Osteocyte (in vitro differentiated cells): Measurements from ENCODE around the gene CHTF18. TPM values are rescaled to one million over a fixed set of nuclear protein-coding genes. Genes with fewer than 3 reads are reported as not detected.

Experiments used
- DNase-seq: peaks from one replicate; pipeline ENCODE4 v3.0.0; 2021; ENCODE audit warnings: mixed read lengths; ENCODE audit not compliant: unreplicated experiment; ENCODE audit errors: extremely low spot score
- H3K27ac Mint-ChIP-seq: one replicate; pipeline ENCODE4 v1.8.0; 2021; ENCODE audit warnings: mild to moderate bottlenecking, mixed read lengths; ENCODE audit not compliant: unreplicated experiment
- H3K27me3 Mint-ChIP-seq: one replicate; pipeline ENCODE4 v1.8.0; 2021; ENCODE audit warnings: mixed read lengths; ENCODE audit not compliant: unreplicated experiment
- H3K36me3 Mint-ChIP-seq: one replicate; pipeline ENCODE4 v1.8.0; 2021; ENCODE audit warnings: mixed read lengths; ENCODE audit not compliant: unreplicated experiment
- H3K4me1 Mint-ChIP-seq: one replicate; pipeline ENCODE4 v1.8.0; 2021; ENCODE audit warnings: mixed read lengths; ENCODE audit not compliant: unreplicated experiment
- H3K4me3 Mint-ChIP-seq: one replicate; pipeline ENCODE4 v1.8.0; 2021; ENCODE audit warnings: mild to moderate bottlenecking, moderate library complexity, mixed read lengths; ENCODE audit not compliant: unreplicated experiment
- H3K9me3 Mint-ChIP-seq: one replicate; pipeline ENCODE4 v1.8.0; 2021; ENCODE audit warnings: mixed read lengths; ENCODE audit not compliant: unreplicated experiment
- CTCF ChIP-seq: fragments of 200-600 bp; sonication (generic); IDR thresholded peaks from 2 replicates; pipeline ENCODE4 v1.5.0; 2021; ENCODE audit warnings: antibody characterized with exemption, mild to moderate bottlenecking, moderate library complexity
- total RNA-seq: library from RNA; stranded (reverse); gene quantifications from 2 replicates; pipeline ENCODE4 v1.2.1, GENCODE V29; 2021

CHTF18 gene
- total RNA-seq, 1 donor from 2014 or later: 25.4 TPM

DNA sequence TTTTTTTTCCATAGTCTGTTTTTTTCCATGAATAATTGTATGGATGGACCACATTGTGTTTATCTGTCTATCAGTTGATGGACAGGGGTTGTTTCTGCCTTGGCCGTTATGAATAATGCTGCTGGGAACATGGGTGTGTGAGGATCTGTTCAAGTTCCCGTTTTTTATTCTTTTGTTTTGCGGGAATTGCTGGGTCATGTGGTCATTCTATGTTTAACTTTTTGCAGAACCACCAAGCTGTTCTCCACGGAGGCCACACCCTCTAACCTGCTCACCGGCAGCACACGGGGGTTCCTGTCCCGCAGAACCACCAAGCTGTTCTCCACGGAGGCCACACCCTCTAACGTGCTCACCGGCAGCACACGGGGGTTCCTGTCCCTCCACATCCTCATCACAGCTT is 33.8 kb upstream of the CHTF18 start:
- Mint-ChIP-seq H3K27me3 (peaks cover 8% of the 10 kb centered on the region), H3K9me3 (peaks cover 4% of the 10 kb centered on the region), H3K36me3 (no peaks in the 10 kb centered on the region), H3K27ac (no peak overlapping the region), H3K4me3 (no peak overlapping the region), H3K4me1 (peaks cover under 1% of the 10 kb centered on the region)
- DNase-seq: no peak
- no peak for TF ChIP-seq CTCF

DNA sequence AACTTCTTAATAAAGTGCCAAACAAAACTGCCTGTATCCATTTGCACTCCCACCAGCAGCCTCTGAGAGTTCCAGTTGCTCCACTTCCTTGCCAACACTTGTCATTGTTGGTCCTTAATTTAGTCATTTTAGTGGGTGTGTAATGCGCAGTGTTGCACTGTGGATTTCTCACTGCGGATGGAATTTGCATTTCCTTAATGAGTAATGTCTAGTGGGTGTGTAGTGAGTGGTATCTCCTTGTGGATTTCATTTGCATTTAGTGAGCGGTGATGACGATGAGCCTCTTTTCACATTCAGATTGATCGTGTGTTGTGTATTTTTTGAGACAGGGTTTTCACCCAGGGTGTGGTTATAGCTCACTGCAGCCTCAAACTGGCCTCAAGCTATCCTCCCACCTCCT is 32.0 kb upstream of the CHTF18 start:
- Mint-ChIP-seq H3K4me1 (peaks cover 2% of the 10 kb centered on the region), H3K9me3 (peaks cover 4% of the 10 kb centered on the region), H3K27ac (no peak overlapping the region), H3K36me3 (no peaks in the 10 kb centered on the region), H3K27me3 (peaks cover 5% of the 10 kb centered on the region), H3K4me3 (no peak overlapping the region)
- DNase-seq: no peak
- TF ChIP-seq CTCF: no peak

- Mint-ChIP-seq H3K36me3 (no peaks in the 10 kb centered on the region), H3K4me3 (no peak overlapping the region), H3K4me1 (peaks cover 2% of the 10 kb centered on the region), H3K9me3 (peaks cover 4% of the 10 kb centered on the region), H3K27me3 (no peaks in the 10 kb centered on the region), H3K27ac (no peak overlapping the region)
- DNase-seq: no peak
- TF ChIP-seq CTCF: no peak
Observed at GRCh38 chr16:759110-759910, 29.1 kb upstream of the CHTF18 start.

DNA sequence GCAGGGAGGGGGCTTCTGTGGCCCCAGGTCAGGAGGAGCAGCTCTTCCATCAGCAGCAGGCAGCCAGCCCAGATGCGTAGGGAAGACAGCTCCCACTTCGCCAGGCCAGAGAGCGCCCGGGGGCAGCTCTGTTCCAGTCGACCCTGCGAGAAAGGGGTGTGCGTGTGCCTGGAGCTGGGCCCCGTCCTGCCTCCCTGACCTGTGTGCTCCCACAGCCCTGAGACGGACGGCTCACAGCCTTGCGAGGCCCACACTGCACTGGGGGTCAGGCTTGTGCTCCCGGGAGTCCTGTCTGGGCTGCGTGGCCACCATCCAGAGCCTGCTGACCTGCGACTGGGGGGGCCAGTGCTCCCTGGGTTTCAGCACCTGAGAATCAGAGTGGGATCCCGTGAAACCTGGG is 28.4 kb upstream of the CHTF18 start:
- Mint-ChIP-seq H3K27ac (no peak overlapping the region), H3K36me3 (no peaks in the 10 kb centered on the region), H3K4me3 (no peak overlapping the region), H3K9me3 (peaks cover 4% of the 10 kb centered on the region), H3K27me3 (no peaks in the 10 kb centered on the region), H3K4me1 (peaks cover 2% of the 10 kb centered on the region)
- no peak for TF ChIP-seq CTCF
- no peak for DNase-seq

- Mint-ChIP-seq H3K4me1 (peaks cover 2% of the 10 kb centered on the region), H3K36me3 (no peaks in the 10 kb centered on the region), H3K27ac (no peak within 1 kb of the TSS), H3K27me3 (no peaks in the 10 kb centered on the region), H3K4me3 (no peak within 1 kb of the TSS), H3K9me3 (peaks cover 4% of the 10 kb centered on the region)
- TF ChIP-seq CTCF: no peak
- peak; percentile 85 for DNase-seq
Observed at GRCh38 chr16:760545-761343, 27.7 kb upstream of the CHTF18 start, which contains the start of gene MSLN. MSLN (plus strand) TSS chr16:760734; CDS start chr16:762681, 1,947 bp downstream.
